ENCODE data around the gene PTPRC. TPM values are rescaled to one million over a fixed set of nuclear protein-coding genes. Genes with fewer than 3 reads are reported as not detected.

PTPRC gene
- total RNA-seq, 2 donors from 2014 or later, result 3.3 to 9.9 TPM

GRCh38 chr1:198667186-198667585 lies 28.3 kb downstream of the PTPRC start:
- Histone ChIP-seq H3K36me3 (replicated peaks in 1 of 2; ENCODE audit: insufficient read depth in 1 of 2, low read depth in 2 of 2) (no peaks in the 10 kb centered on the region), H3K4me3 (no peak overlapping the region), H3K27me3 (no peaks in the 10 kb centered on the region), H3K4me1 (no peaks in the 10 kb centered on the region), H3K9me3 (no peaks in the 10 kb centered on the region), H3K27ac (no peak overlapping the region)
- intact Hi-C loops (cut with DNase I), result no loop called here
- DNase-seq, result no peak
- no peak for ATAC-seq
- no peak for TF ChIP-seq CTCF (IDR thresholded peaks at IDR 0.05)
- no peak for TF ChIP-seq POLR2A (IDR thresholded peaks at IDR 0.05)

GRCh38 chr1:198667807-198668206 lies 29.0 kb downstream of the PTPRC start:
- Histone ChIP-seq H3K27me3 (no peaks in the 10 kb centered on the region), H3K36me3 (replicated peaks in 1 of 2; ENCODE audit: insufficient read depth in 1 of 2, low read depth in 2 of 2) (no peaks in the 10 kb centered on the region), H3K4me3 (no peak overlapping the region), H3K27ac (no peak overlapping the region), H3K9me3 (no peaks in the 10 kb centered on the region), H3K4me1 (no peaks in the 10 kb centered on the region)
- intact Hi-C loops (cut with DNase I), result no loop called here
- TF ChIP-seq POLR2A (IDR thresholded peaks at IDR 0.05), result no peak
- no peak for TF ChIP-seq CTCF (IDR thresholded peaks at IDR 0.05)
- no peak for ATAC-seq
- no peak for DNase-seq

DNA sequence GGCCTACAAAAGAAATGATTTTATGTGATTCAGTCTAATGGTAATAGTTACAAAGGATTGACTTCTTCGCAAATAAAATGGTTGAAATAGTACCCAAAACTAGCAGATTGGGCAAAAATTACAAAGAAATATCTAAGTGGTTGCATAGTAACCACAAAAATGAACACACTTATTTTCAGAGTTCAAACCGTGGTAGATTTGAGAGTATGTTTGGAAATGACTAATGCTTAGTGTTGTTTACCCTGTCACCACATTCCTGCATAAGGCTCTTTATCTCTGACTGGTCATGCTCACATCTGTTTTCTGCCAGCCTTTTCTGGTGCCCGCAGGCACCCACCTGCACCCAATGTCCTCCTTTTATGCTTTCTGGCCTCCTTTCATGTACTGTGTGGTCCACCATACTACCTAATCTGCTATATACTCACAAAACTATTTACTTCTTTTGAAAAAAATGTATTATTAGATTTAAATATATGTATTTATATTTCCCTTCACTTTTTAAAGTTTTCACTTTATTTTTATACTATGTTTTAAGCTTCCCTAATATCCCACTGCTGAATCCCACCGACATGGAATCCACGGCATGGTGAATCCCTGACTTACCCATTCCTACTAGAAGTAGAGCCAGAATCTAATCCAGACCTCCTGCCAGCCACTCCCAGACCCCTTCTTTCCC lies 30.3 kb downstream of the PTPRC start:
- 55 to 65% methylated on average over 5 of the region's 5 CpGs for WGBS, 2 donors
- intact Hi-C loops (cut with DNase I), result no loop called here
- TF ChIP-seq CTCF (IDR thresholded peaks at IDR 0.05) (no peak), POLR2A (IDR thresholded peaks at IDR 0.05) (no peak)

GRCh38 chr1:198669771-198670170 lies 30.9 kb downstream of the PTPRC start:
- intact Hi-C loops (cut with DNase I), result no loop called here
- Histone ChIP-seq H3K36me3 (replicated peaks in 1 of 2; ENCODE audit: insufficient read depth in 1 of 2, low read depth in 2 of 2) (no peaks in the 10 kb centered on the region), H3K4me1 (no peaks in the 10 kb centered on the region), H3K27ac (no peak overlapping the region), H3K4me3 (no peak overlapping the region), H3K27me3 (no peaks in the 10 kb centered on the region), H3K9me3 (no peaks in the 10 kb centered on the region)
- TF ChIP-seq CTCF (IDR thresholded peaks at IDR 0.05) (no peak), POLR2A (IDR thresholded peaks at IDR 0.05) (no peak)
- DNase-seq (no peak), ATAC-seq (no peak)
- 93 to 98% methylated on average over 2 of the region's 2 CpGs for WGBS, 2 donors

More for the DNA sequence above, 30.3 kb downstream of the PTPRC start:
- DNase-seq (no peak), ATAC-seq (peak; percentile 42)
- no peak overlapping the region for H3K4me3 ChIP-seq
- no peak overlapping the region for H3K27ac ChIP-seq
- no peaks in the 10 kb centered on the region for H3K9me3 ChIP-seq
- H3K36me3 ChIP-seq (replicated peaks in 1 of 2; ENCODE audit: insufficient read depth in 1 of 2, low read depth in 2 of 2), result no peaks in the 10 kb centered on the region
- no peaks in the 10 kb centered on the region for H3K4me1 ChIP-seq
- H3K27me3 ChIP-seq, result no peaks in the 10 kb centered on the region

GRCh38 chr1:198671136-198671535 lies 32.3 kb downstream of the PTPRC start:
- intact Hi-C loops (cut with DNase I), result no loop called here
- Histone ChIP-seq H3K4me1 (no peaks in the 10 kb centered on the region), H3K27ac (no peak overlapping the region), H3K4me3 (no peak overlapping the region), H3K36me3 (replicated peaks in 1 of 2; ENCODE audit: insufficient read depth in 1 of 2, low read depth in 2 of 2) (no peaks in the 10 kb centered on the region), H3K9me3 (no peaks in the 10 kb centered on the region), H3K27me3 (no peaks in the 10 kb centered on the region)
- TF ChIP-seq POLR2A (IDR thresholded peaks at IDR 0.05) (no peak), CTCF (IDR thresholded peaks at IDR 0.05) (no peak)
- no peak for DNase-seq
- ATAC-seq, result no peak
- 58 to 77% methylated on average over 1 of the region's 1 CpG for WGBS, 2 donors
